CD4-positive, CD25-positive, alpha-beta regulatory T cell (primary cell): Measurements from ENCODE around the gene CD300C. TPM values are rescaled to one million over a fixed set of nuclear protein-coding genes. Genes with fewer than 3 reads are reported as not detected.
A peak's percentile ranks its signal among the peaks of the same experiment; 100 is the strongest.
"Not testable (repeated sequence)": the region's sequence is repeated elsewhere in the genome, so short reads cannot be mapped to it uniquely, and the experiment has no call there.

Experiments
- ATAC-seq, 2 donors: fragments of 150-1000 bp; cut with Tn5 transposase; one replicate each; pipeline ENCODE4 v1.10.0; 2021; ENCODE audit warnings: low read depth in 2 of 2, moderate number of reproducible peaks in 2 of 2, moderate library complexity in 1 of 2
- DNase-seq, 3 donors: peaks; one replicate each; pipeline versions ENCODE4 v3.0.0 to v3.0.0-alpha.2; 2012 to 2022; ENCODE audit warnings: mixed read lengths in 1 of 3
- H3K27ac ChIP-seq: one replicate; pipeline ENCODE4 v1.7.0; 2013; ENCODE audit warnings: mild to moderate bottlenecking, low read length; ENCODE audit not compliant: insufficient read depth, poor library complexity, severe bottlenecking
- H3K27me3 ChIP-seq: one replicate; pipeline ENCODE4 v1.7.0; 2013; ENCODE audit warnings: low read length; ENCODE audit not compliant: control insufficient read depth, insufficient read depth
- H3K36me3 ChIP-seq: one replicate; pipeline ENCODE4 v1.7.0; 2013; ENCODE audit warnings: mild to moderate bottlenecking, low read length, moderate library complexity; ENCODE audit not compliant: control insufficient read depth, insufficient read depth
- H3K4me1 ChIP-seq: 2 replicates; pipeline ENCODE4 v1.7.0; 2013; ENCODE audit warnings: mild to moderate bottlenecking, low read length; ENCODE audit not compliant: insufficient read depth, control insufficient read depth, poor library complexity, severe bottlenecking
- H3K4me3 ChIP-seq: one replicate; pipeline ENCODE4 v1.7.0; 2013; ENCODE audit warnings: low read depth, mild to moderate bottlenecking, low read length, moderate library complexity
- H3K9me3 ChIP-seq, 2 experiments: 1 replicate in 1 of 2; 2 replicates in 1 of 2; pipeline ENCODE4 v1.7.0; 2013; ENCODE audit warnings: low read length in 2 of 2, mild to moderate bottlenecking in 1 of 2, moderate library complexity in 1 of 2; ENCODE audit not compliant: control insufficient read depth in 2 of 2
- H3K27ac Mint-ChIP-seq, 3 donors: one replicate each; pipeline ENCODE4 v1.8.0; 2020 to 2022; ENCODE audit warnings: mild to moderate bottlenecking in 3 of 3, mixed read lengths in 3 of 3, moderate library complexity in 2 of 3
- H3K27me3 Mint-ChIP-seq: one replicate; pipeline ENCODE4 v1.8.0; 2022; ENCODE audit warnings: mild to moderate bottlenecking, mixed read lengths
- H3K36me3 Mint-ChIP-seq: one replicate; pipeline ENCODE4 v1.8.0; 2020; ENCODE audit warnings: mixed read lengths
- H3K4me1 Mint-ChIP-seq, 4 donors: one replicate each; pipeline ENCODE4 v1.8.0; 2020 to 2022; ENCODE audit warnings: mixed read lengths in 4 of 4, mild to moderate bottlenecking in 1 of 4
- H3K4me3 Mint-ChIP-seq, 4 donors: one replicate each; pipeline ENCODE4 v1.8.0; 2020 to 2022; ENCODE audit warnings: mild to moderate bottlenecking in 4 of 4, mixed read lengths in 4 of 4, moderate library complexity in 3 of 4
- H3K9me3 Mint-ChIP-seq, 7 donors: one replicate each; pipeline ENCODE4 v1.8.0; 2020 to 2022; ENCODE audit warnings: mixed read lengths in 7 of 7, mild to moderate bottlenecking in 3 of 7, moderate library complexity in 2 of 7
- polyA plus RNA-seq, 4 donors: library from polyadenylated mRNA; unstranded; fragments of 300-500 nt; fragmentation: Illumina TruSeq; gene quantifications; one replicate each; pipeline ENCODE4 v1.2.3, GENCODE V29; 2021
- total RNA-seq: library from RNA; stranded (reverse); gene quantifications from one replicate; pipeline ENCODE4 v1.2.3, GENCODE V29; 2022

CD300C gene
- total and polyA plus RNA-seq, 5 donors from 2014 or later, result 0.15 TPM; not detected in 4

GRCh38 chr17:74522381-74523105 lies 23.4 kb downstream of the CD300C start:
- peaks cover 0 to 12% (median 4%) of the 10 kb centered on the region in 7 donors for H3K9me3 Mint-ChIP-seq
- no peaks in the 10 kb centered on the region for H3K36me3 ChIP-seq
- no peak overlapping the region for H3K4me3 ChIP-seq
- no peak overlapping the region for H3K4me3 Mint-ChIP-seq
- no peaks in the 10 kb centered on the region for H3K4me1 ChIP-seq
- no peaks in the 10 kb centered on the region for H3K4me1 Mint-ChIP-seq
- peaks cover 0 to 3% of the 10 kb centered on the region in 2 experiments for H3K9me3 ChIP-seq
- no peak overlapping the region for H3K27ac ChIP-seq
- H3K27me3 ChIP-seq, result no peaks in the 10 kb centered on the region
- ATAC-seq (no peak), DNase-seq (no peak)
- no peak overlapping the region for H3K27ac Mint-ChIP-seq
- no peaks in the 10 kb centered on the region for H3K36me3 Mint-ChIP-seq
- H3K27me3 Mint-ChIP-seq, result peaks cover 16% of the 10 kb centered on the region

- Mint-ChIP-seq H3K9me3 (peaks cover 0 to 12% (median 4%) of the 10 kb centered on the region in 7 donors), H3K27ac (no peak overlapping the region), H3K36me3 (no peaks in the 10 kb centered on the region), H3K27me3 (peaks cover 11% of the 10 kb centered on the region), H3K4me3 (no peak overlapping the region), H3K4me1 (no peaks in the 10 kb centered on the region)
- Histone ChIP-seq H3K4me1 (no peaks in the 10 kb centered on the region), H3K4me3 (no peak overlapping the region), H3K27ac (no peak overlapping the region), H3K9me3 (peaks cover 0 to 3% of the 10 kb centered on the region in 2 experiments), H3K36me3 (no peaks in the 10 kb centered on the region), H3K27me3 (no peaks in the 10 kb centered on the region)
- DNase-seq (no peak), ATAC-seq (peak in 1 of 2 donors; percentile 8)
These were observed 24.2 kb downstream of the CD300C start for GRCh38 chr17:74521701-74522201.

DNA sequence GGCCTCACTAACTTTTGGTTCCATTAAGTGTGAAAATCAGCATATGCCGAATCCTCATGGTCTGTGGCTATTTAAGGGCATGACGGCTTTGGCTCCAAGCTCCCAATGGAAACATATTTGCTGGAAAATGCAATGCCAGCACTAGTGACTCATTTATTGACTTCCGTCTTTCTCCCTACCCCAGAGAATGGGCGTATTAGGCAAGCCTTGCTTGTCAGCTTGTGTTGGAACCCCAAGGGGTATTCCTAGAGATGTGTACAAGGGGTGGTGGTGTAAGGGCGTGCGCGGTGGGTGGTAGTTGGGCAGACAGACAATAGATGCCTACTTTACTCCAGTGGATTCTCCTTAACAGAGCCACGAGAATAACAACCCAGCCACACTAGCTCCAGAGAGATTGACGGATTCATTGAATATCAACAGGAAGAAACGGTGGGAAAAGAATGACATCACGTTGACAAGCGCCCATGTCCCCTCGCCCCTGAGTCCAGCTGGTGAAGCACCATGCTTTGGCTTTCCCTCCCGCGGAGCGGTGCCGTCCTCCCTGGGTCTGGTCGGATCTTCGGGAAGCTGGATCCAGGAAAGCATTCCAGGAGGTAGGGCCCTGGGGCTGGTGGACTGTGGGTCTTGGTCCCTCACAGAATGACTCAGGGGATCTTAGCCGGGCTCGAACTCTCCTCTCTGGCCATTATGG lies 25.0 kb downstream of the CD300C start:
- Histone ChIP-seq H3K36me3 (no peaks in the 10 kb centered on the region), H3K4me1 (no peaks in the 10 kb centered on the region), H3K27me3 (no peaks in the 10 kb centered on the region), H3K9me3 (peaks cover 0 to 3% of the 10 kb centered on the region in 2 experiments), H3K27ac (no peak overlapping the region), H3K4me3 (no peak overlapping the region)
- no peak overlapping the region for H3K4me3 Mint-ChIP-seq
- peaks cover 0 to 12% (median 4%) of the 10 kb centered on the region in 7 donors for H3K9me3 Mint-ChIP-seq
- no peaks in the 10 kb centered on the region for H3K4me1 Mint-ChIP-seq
- ATAC-seq, result no peak
- peaks cover 14% of the 10 kb centered on the region for H3K27me3 Mint-ChIP-seq
- H3K36me3 Mint-ChIP-seq, result no peaks in the 10 kb centered on the region
- no peak for DNase-seq
- H3K27ac Mint-ChIP-seq, result no peak overlapping the region

GRCh38 chr17:74520016-74520434 lies 25.9 kb downstream of the CD300C start:
- no peak overlapping the region for H3K27ac ChIP-seq
- H3K36me3 ChIP-seq, result no peaks in the 10 kb centered on the region

DNA sequence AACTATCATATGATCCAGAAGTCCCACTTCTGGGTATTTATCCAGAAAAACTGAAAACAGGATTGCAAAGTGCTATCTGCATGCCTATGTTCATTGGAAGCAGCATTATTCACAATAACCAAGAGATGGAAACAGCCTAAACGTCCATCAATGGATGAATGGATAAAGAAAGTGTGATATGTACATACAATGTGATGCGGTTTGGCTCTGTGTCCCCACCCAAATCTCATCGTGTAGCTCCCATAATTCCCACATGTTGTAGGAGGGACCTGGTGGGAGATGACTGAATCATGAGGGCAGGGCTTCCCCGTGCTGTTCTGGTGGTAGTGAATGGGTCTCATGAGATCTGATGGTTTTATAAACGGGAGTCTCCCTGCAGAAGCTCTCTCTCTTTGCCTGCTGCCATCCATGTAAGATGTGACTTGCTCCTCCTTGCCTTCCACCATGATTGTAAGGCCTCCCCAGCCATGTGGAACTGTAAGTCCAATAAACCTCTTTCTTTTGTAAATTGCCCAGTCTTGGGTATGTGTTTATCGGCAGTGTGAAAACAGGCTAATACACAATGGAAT lies 27.4 kb downstream of the CD300C start:
- not testable (repeated sequence) for ATAC-seq, DNase-seq, H3K4me1 ChIP-seq, H3K4me3 ChIP-seq, H3K27ac Mint-ChIP-seq, H3K4me3 Mint-ChIP-seq, H3K27ac ChIP-seq, H3K36me3 Mint-ChIP-seq, H3K9me3 ChIP-seq, H3K36me3 ChIP-seq, H3K4me1 Mint-ChIP-seq, H3K27me3 ChIP-seq
- Mint-ChIP-seq H3K9me3 (peaks cover 0 to 21% (median 8%) of the 10 kb centered on the region in 7 donors), H3K27me3 (peaks cover 22% of the 10 kb centered on the region)

More at GRCh38 chr17:74520016-74520434, 25.9 kb downstream of the CD300C start:
- Mint-ChIP-seq H3K27me3 (peaks cover 14% of the 10 kb centered on the region), H3K36me3 (no peaks in the 10 kb centered on the region), H3K9me3 (peaks cover 0 to 12% (median 4%) of the 10 kb centered on the region in 7 donors), H3K4me1 (no peaks in the 10 kb centered on the region), H3K4me3 (no peak overlapping the region), H3K27ac (no peak overlapping the region)
- Histone ChIP-seq H3K4me1 (no peaks in the 10 kb centered on the region), H3K4me3 (no peak overlapping the region), H3K9me3 (peaks cover 0 to 3% of the 10 kb centered on the region in 2 experiments), H3K27me3 (no peaks in the 10 kb centered on the region)
- DNase-seq, result no peak
- ATAC-seq, result no peak

- H3K9me3 Mint-ChIP-seq, result peaks cover 0 to 20% (median 8%) of the 10 kb centered on the region in 7 donors
- no peak overlapping the region for H3K27ac ChIP-seq
- peaks cover 0 to 4% (median 1%) of the 10 kb centered on the region in 4 donors for H3K4me1 Mint-ChIP-seq
- H3K36me3 Mint-ChIP-seq, result peaks cover 9% of the 10 kb centered on the region
- H3K9me3 ChIP-seq, result peaks cover 0 to 3% of the 10 kb centered on the region in 2 experiments
- ATAC-seq, result no peak
- DNase-seq, result no peak
- no peaks in the 10 kb centered on the region for H3K4me1 ChIP-seq
- no peak overlapping the region for H3K4me3 ChIP-seq
- no peak overlapping the region for H3K4me3 Mint-ChIP-seq
- peaks cover 5% of the 10 kb centered on the region for H3K27me3 ChIP-seq
- H3K36me3 ChIP-seq, result no peaks in the 10 kb centered on the region
- H3K27ac Mint-ChIP-seq, result no peak overlapping the region
- peaks cover 31% of the 10 kb centered on the region for H3K27me3 Mint-ChIP-seq
These were observed 29.2 kb downstream of the CD300C start for GRCh38 chr17:74516561-74517328.

GRCh38 chr17:74515941-74516340 lies 30.0 kb downstream of the CD300C start:
- DNase-seq (no peak), ATAC-seq (no peak)
- no peak overlapping the region for H3K4me3 ChIP-seq
- peaks cover 5% of the 10 kb centered on the region for H3K27me3 ChIP-seq
- no peaks in the 10 kb centered on the region for H3K4me1 ChIP-seq
- H3K27ac ChIP-seq, result no peak overlapping the region
- Mint-ChIP-seq H3K36me3 (peaks cover 9% of the 10 kb centered on the region), H3K4me3 (no peak overlapping the region), H3K9me3 (peaks cover 0 to 20% (median 8%) of the 10 kb centered on the region in 7 donors), H3K27ac (no peak overlapping the region), H3K27me3 (peaks cover 39% of the 10 kb centered on the region), H3K4me1 (peaks cover 0 to 4% (median 1%) of the 10 kb centered on the region in 4 donors)
- H3K9me3 ChIP-seq, result peaks cover 0 to 3% of the 10 kb centered on the region in 2 experiments
- H3K36me3 ChIP-seq, result no peaks in the 10 kb centered on the region
